Measurements from ENCODE around the gene ARAP3.
A peak's percentile ranks its signal among the peaks of the same experiment; 100 is the strongest.

Gene ARAP3

GRCh38 chr5:141694479-141694878 is 12.4 kb upstream of the ARAP3 start:
- H3K4me3 ChIP-seq (ENCODE audit: low read depth, low read length) = no peak overlapping the region
- no peak for TF ChIP-seq CTCF (IDR thresholded peaks at IDR 0.05; ENCODE audit: low read depth, low read length, missing control alignments)
- DNase-seq (ENCODE audit: low read depth) = no peak
- in situ Hi-C loops (cut with HindIII; ENCODE audit: low sequenced_read_pairs) = loop anchor here (5.0 kb wide), 1 partner anchor 253 kb away; no protein-coding TSS in a partner anchor

GRCh38 chr5:141692919-141693725 is 11.1 kb upstream of the ARAP3 start:
- TF ChIP-seq CTCF (IDR thresholded peaks at IDR 0.05; ENCODE audit: low read depth, low read length, missing control alignments) = no peak
- in situ Hi-C loops (cut with HindIII; ENCODE audit: low sequenced_read_pairs) = loop anchor here (5.0 kb wide), 1 partner anchor 254 kb away; no protein-coding TSS in a partner anchor
- H3K4me3 ChIP-seq (ENCODE audit: low read depth, low read length) = no peak overlapping the region
- DNase-seq (ENCODE audit: low read depth) = no peak

- H3K4me3 ChIP-seq (ENCODE audit: low read depth, low read length) = peak overlapping the region; percentile 33
- in situ Hi-C loops (cut with HindIII; ENCODE audit: low sequenced_read_pairs) = loop anchor here (5.0 kb wide), 1 partner anchor 255 kb away; no protein-coding TSS in a partner anchor
These were observed 10.5 kb upstream of the ARAP3 start for GRCh38 chr5:141692533-141692888.

GRCh38 chr5:141691867-141692532 is 10.0 kb upstream of the ARAP3 start:
- in situ Hi-C loops (cut with HindIII; ENCODE audit: low sequenced_read_pairs) = loop anchor here (5.0 kb wide), 1 partner anchor 255 kb away; no protein-coding TSS in a partner anchor
- peak overlapping the region; percentile 33 for H3K4me3 ChIP-seq (ENCODE audit: low read depth, low read length)
- peak; percentile 86 for TF ChIP-seq CTCF (IDR thresholded peaks at IDR 0.05; ENCODE audit: low read depth, low read length, missing control alignments)
- DNase-seq (ENCODE audit: low read depth) = peak; percentile 29

More at GRCh38 chr5:141692533-141692888, 10.5 kb upstream of the ARAP3 start:
- DNase-seq (ENCODE audit: low read depth) = no peak
- TF ChIP-seq CTCF (IDR thresholded peaks at IDR 0.05; ENCODE audit: low read depth, low read length, missing control alignments) = no peak

- no peak for TF ChIP-seq CTCF (IDR thresholded peaks at IDR 0.05; ENCODE audit: low read depth, low read length, missing control alignments)
- H3K4me3 ChIP-seq (ENCODE audit: low read depth, low read length) = no peak overlapping the region
- no peak for DNase-seq (ENCODE audit: low read depth)
- in situ Hi-C loops (cut with HindIII; ENCODE audit: low sequenced_read_pairs) = loop anchor here (5.0 kb wide), 1 partner anchor 256 kb away; no protein-coding TSS in a partner anchor
These were observed 9.3 kb upstream of the ARAP3 start for GRCh38 chr5:141691286-141691866.

GRCh38 chr5:141686648-141687416 is 4.8 kb upstream of the ARAP3 start:
- no peak for TF ChIP-seq CTCF (IDR thresholded peaks at IDR 0.05; ENCODE audit: low read depth, low read length, missing control alignments)
- H3K4me3 ChIP-seq (ENCODE audit: low read depth, low read length) = no peak overlapping the region
- no peak for DNase-seq (ENCODE audit: low read depth)
- in situ Hi-C loops (cut with HindIII; ENCODE audit: low sequenced_read_pairs) = no loop called here

All from astrocyte of the cerebellum (primary cell).